ENCODE data around the gene KREMEN1.

KREMEN1 gene

DNA sequence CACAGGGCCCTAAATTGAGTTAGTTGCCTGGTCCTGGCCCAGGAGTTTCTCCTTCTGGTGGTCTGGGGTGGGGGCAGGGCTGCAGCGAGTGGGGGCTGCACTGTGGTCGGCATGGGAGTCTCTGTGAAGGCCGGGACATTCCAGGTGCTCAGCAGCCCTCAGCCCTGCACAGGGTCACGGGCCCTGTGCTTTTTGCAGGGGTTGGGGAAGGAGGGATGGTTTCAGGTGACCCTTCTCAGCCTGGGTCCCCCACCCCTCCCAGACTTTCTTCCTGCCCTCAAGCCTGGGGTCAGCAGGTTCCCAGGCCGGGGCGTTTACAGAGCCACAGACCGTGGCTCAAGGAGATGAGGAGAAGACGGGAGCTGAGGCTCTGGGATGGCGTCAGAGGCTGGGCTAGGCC is 140.7 kb downstream of the KREMEN1 start:
- no peak for DNase-seq
- H3K4me1 ChIP-seq (ENCODE audit: insufficient read depth, low read length): peaks cover 19% of the 10 kb centered on the region
- no peaks in the 10 kb centered on the region for H3K9me3 ChIP-seq (ENCODE audit: insufficient read depth, low read length, severe bottlenecking)
- peaks cover 85% of the 10 kb centered on the region for H3K36me3 ChIP-seq (ENCODE audit: insufficient read depth, low read length)
- H3K27ac ChIP-seq (ENCODE audit: low read length): 0 out of 2 replicates have a peak overlapping the region, but pooled peaks have one; percentile 28
- TF ChIP-seq EZH2 (IDR thresholded peaks at IDR 0.05; ENCODE audit: borderline replicate concordance, low read depth, low read length, severe bottlenecking): no peak
- TF ChIP-seq, protein P1, sequence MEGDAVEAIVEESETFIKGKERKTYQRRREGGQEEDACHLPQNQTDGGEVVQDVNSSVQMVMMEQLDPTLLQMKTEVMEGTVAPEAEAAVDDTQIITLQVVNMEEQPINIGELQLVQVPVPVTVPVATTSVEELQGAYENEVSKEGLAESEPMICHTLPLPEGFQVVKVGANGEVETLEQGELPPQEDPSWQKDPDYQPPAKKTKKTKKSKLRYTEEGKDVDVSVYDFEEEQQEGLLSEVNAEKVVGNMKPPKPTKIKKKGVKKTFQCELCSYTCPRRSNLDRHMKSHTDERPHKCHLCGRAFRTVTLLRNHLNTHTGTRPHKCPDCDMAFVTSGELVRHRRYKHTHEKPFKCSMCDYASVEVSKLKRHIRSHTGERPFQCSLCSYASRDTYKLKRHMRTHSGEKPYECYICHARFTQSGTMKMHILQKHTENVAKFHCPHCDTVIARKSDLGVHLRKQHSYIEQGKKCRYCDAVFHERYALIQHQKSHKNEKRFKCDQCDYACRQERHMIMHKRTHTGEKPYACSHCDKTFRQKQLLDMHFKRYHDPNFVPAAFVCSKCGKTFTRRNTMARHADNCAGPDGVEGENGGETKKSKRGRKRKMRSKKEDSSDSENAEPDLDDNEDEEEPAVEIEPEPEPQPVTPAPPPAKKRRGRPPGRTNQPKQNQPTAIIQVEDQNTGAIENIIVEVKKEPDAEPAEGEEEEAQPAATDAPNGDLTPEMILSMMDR (IDR thresholded peaks at IDR 0.05; ENCODE audit: borderline replicate concordance, extremely low read depth, low read length, poor library complexity, severe bottlenecking): no peak
- ATAC-seq (ENCODE audit: insufficient read depth, low read depth): no peak
- peaks cover 46% of the 10 kb centered on the region for H3K79me2 ChIP-seq (ENCODE audit: insufficient read depth, low read length)
- H3K9ac ChIP-seq (ENCODE audit: low read depth, low read length): no peak overlapping the region
- no peak overlapping the region for H3K4me2 ChIP-seq (ENCODE audit: insufficient read depth, low read length)
- no peak overlapping the region for H2AFZ ChIP-seq (ENCODE audit: low read depth, low read length)
- H3K27me3 ChIP-seq (ENCODE audit: insufficient read depth, low read length, poor library complexity): no peaks in the 10 kb centered on the region
- H4K20me1 ChIP-seq (ENCODE audit: insufficient read depth, low read length): peaks cover 54% of the 10 kb centered on the region
- no peak overlapping the region for H3K4me3 ChIP-seq (ENCODE audit: low read depth in 1 of 2, low read length in 2 of 2)

DNA sequence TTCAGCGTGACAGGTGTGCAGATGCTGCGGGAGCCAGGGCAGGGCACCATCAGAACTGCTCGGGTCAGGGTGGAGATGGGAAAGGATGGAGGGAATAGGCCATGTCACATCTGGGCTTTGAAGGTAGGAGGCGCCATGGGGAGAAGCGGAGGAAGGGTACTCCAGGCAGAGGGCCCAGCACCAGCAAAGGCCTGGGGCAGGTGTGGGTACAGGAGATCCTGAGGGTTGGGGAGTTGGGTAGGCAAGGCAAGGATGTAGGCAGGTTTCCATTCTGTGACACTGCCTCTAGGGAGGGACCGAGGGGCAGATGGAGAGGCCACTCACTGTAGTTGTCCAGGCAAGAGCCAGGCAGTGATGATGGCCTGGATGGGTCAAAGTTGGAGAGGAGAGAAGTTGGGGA is 141.4 kb downstream of the KREMEN1 start:
- no peak for ATAC-seq (ENCODE audit: insufficient read depth, low read depth)
- Histone ChIP-seq H3K4me1 (ENCODE audit: insufficient read depth, low read length) (peaks cover 11% of the 10 kb centered on the region), H4K20me1 (ENCODE audit: insufficient read depth, low read length) (peaks cover 53% of the 10 kb centered on the region), H3K27me3 (ENCODE audit: insufficient read depth, low read length, poor library complexity) (no peaks in the 10 kb centered on the region), H3K9me3 (ENCODE audit: insufficient read depth, low read length, severe bottlenecking) (no peaks in the 10 kb centered on the region), H3K36me3 (ENCODE audit: insufficient read depth, low read length) (peaks cover 85% of the 10 kb centered on the region), H3K4me3 (ENCODE audit: low read depth in 1 of 2, low read length in 2 of 2) (no peak overlapping the region), H3K79me2 (ENCODE audit: insufficient read depth, low read length) (peaks cover 39% of the 10 kb centered on the region), H3K27ac (ENCODE audit: low read length) (no peak overlapping the region; the same call in 1 of the 2 replicates), H3K4me2 (ENCODE audit: insufficient read depth, low read length) (no peak overlapping the region), H3K9ac (ENCODE audit: low read depth, low read length) (no peak overlapping the region), H2AFZ (ENCODE audit: low read depth, low read length) (no peak overlapping the region)
- no peak for TF ChIP-seq EZH2 (IDR thresholded peaks at IDR 0.05; ENCODE audit: borderline replicate concordance, low read depth, low read length, severe bottlenecking)
- TF ChIP-seq, protein P1 (IDR thresholded peaks at IDR 0.05; ENCODE audit: borderline replicate concordance, extremely low read depth, low read length, poor library complexity, severe bottlenecking): no peak
- no peak for DNase-seq

DNA sequence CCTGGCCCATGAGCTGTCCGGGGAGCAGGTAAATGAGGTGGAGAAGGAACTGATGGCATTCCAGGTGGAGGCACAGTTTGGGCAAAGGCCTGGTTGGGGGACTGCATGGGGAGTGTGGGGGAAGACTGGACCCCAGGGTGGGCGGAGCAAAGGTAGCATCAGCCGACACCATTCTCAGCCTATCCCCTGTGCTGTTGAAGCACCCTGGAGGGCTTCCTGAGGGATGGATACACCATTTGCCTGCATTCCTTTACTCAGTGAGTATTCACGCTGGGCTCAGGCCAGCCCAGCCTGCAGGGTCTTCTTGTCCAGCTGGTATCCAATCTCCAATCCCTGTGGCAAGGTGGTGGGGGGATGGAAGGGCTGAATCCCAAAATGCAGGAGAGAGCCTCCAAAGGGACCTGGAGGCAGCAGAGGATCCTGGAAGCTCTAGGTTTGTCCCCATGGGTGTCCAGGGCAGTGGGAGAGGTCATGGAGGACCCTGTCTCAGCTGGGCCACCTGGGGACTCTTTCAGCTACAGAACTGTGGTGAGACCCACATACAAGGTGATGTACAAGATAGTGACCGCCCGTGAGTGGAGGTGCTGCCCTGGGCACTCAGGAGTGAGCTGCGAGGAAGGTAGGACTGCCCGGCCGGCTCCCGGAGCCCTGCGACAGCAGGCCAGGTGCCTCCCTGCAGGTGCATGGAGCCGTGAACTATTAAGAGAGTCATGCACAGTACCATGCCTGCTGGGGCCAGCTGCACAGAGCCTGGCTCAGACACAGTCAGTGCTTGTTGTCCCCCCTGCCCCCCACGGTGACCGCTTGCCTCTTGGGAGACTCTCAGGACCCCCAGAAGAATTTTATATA is 142.4 kb downstream of the KREMEN1 start:
- peaks cover 47% of the 10 kb centered on the region for H4K20me1 ChIP-seq (ENCODE audit: insufficient read depth, low read length)
- no peak overlapping the region for H3K4me2 ChIP-seq (ENCODE audit: insufficient read depth, low read length)
- H3K9me3 ChIP-seq (ENCODE audit: insufficient read depth, low read length, severe bottlenecking): no peaks in the 10 kb centered on the region
- no peak overlapping the region for H3K4me3 ChIP-seq (ENCODE audit: low read depth in 1 of 2, low read length in 2 of 2)
- H3K27ac ChIP-seq (ENCODE audit: low read length): no peak overlapping the region
- H3K4me1 ChIP-seq (ENCODE audit: insufficient read depth, low read length): peaks cover 9% of the 10 kb centered on the region
- no peaks in the 10 kb centered on the region for H3K27me3 ChIP-seq (ENCODE audit: insufficient read depth, low read length, poor library complexity)
- peaks cover 29% of the 10 kb centered on the region for H3K79me2 ChIP-seq (ENCODE audit: insufficient read depth, low read length)
- no peak for TF ChIP-seq EZH2 (IDR thresholded peaks at IDR 0.05; ENCODE audit: borderline replicate concordance, low read depth, low read length, severe bottlenecking)
- TF ChIP-seq, protein P1 (IDR thresholded peaks at IDR 0.05; ENCODE audit: borderline replicate concordance, extremely low read depth, low read length, poor library complexity, severe bottlenecking): no peak
- no peak for DNase-seq
- no peak overlapping the region for H2AFZ ChIP-seq (ENCODE audit: low read depth, low read length)
- no peak for ATAC-seq (ENCODE audit: insufficient read depth, low read depth)
- peaks cover 80% of the 10 kb centered on the region for H3K36me3 ChIP-seq (ENCODE audit: insufficient read depth, low read length)
- H3K9ac ChIP-seq (ENCODE audit: low read depth, low read length): no peak overlapping the region

Measured in DND-41 (cell line).